Measurements from ENCODE around the gene RIOK1.
"Not testable (repeated sequence)": the region's sequence is repeated elsewhere in the genome, so short reads cannot be mapped to it uniquely, and the experiment has no call there.

Gene RIOK1

GRCh38 chr6:7389451-7390225 lies at the start of gene RIOK1, which contains the start of gene CAGE1:
Gene RIOK1, plus strand, starts transcription at chr6:7389808. Its CDS starts 195 bp downstream, at chr6:7390003.
Gene CAGE1, minus strand, starts transcription at chr6:7389742. Its CDS starts 2,569 bp downstream, at chr6:7387173.
- Mint-ChIP-seq H3K27ac (peak within 1 kb of the TSS; percentile 97 to 98), H3K4me3 (peak within 1 kb of the TSS; percentile 79 to 94), H3K9me3 (no peaks in the 10 kb centered on the region), H3K27me3 (no peaks in the 10 kb centered on the region), H3K4me1 (peaks cover 36% of the 10 kb centered on the region)
- DNase-seq (peak; percentile 92 to 96), ATAC-seq (peak; percentile 99)

DNA sequence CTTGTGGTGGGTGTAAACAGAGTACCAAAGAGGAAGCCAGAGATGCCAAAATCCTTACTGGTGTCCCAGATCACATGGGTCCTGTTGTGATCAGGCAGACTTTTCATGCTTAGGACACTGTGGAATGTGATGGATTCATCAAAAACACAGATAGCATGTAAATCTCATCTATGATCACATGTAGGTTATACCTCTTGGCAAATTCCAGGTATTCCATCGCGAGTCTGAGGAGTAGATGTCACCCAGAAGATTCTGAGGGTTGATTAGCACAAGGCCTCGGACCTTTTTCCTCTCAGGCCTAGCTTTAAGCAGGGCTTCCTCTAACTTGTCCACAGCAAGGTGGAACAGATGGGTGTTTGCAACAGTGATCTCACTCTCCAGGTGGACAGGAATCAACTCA lies 48.3 kb upstream of the RIOK1 start:
- Mint-ChIP-seq H3K4me3 (no peak overlapping the region), H3K9me3 (no peaks in the 10 kb centered on the region), H3K4me1 (peaks cover 18% of the 10 kb centered on the region), H3K27ac (no peak overlapping the region), H3K27me3 (no peaks in the 10 kb centered on the region)
- DNase-seq, result no peak
- ATAC-seq, result no peak

- H3K27me3 Mint-ChIP-seq, result no peaks in the 10 kb centered on the region
- DNase-seq (no peak), ATAC-seq (peak; percentile 59)
- H3K4me3 Mint-ChIP-seq, result no peak overlapping the region
- no peak overlapping the region for H3K27ac Mint-ChIP-seq
- peaks cover 18% of the 10 kb centered on the region for H3K4me1 Mint-ChIP-seq
- no peaks in the 10 kb centered on the region for H3K9me3 Mint-ChIP-seq
Observed at GRCh38 chr6:7341989-7342742, 47.4 kb upstream of the RIOK1 start.

DNA sequence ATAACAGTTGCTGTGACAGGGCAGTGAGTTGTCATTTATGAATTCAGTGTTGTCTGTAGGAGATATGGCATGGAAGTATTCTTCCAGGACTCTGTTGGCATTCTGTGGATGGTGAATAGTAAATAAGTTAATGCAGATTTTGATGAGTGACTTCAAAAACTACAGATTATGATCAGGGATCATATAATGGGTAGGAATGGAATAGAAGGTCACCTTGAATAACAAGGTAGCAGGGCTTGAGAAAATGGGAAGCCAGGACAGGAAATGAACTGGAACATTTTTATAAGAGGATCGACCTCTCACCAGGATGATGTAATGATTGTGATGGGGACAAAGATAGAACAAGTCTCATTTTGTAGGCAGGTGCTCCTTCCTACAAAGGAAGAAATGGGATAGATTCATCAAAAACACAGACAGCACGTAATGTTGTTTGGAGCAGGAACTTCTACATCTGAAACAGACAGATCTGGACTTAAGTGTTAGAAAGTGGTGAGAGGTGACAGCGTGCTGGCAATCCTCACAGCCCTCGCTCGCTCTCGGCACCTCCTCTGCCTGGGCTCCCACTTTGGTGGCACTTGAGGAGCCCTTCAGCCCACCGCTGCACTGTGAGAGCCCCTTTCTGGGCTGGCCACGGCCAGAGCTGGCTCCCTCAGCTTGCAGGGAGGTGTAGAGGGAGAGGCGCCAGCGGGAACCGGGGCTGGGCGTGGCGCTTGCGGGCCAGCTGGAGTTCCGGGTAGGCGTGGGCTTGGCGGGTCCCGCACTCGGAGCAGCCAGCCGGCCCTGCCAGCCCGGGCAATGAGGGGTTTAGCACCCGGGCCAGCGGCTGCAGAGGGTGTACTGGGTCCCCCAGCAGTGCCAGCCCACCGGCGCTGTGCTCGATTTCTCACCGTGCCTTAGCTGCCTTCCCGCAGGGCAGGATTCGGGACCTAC lies 45.8 kb upstream of the RIOK1 start:
- Mint-ChIP-seq H3K4me3 (peak overlapping the region in 1 of 2 donors; percentile 48), H3K4me1 (peaks cover 18% of the 10 kb centered on the region), H3K9me3 (peaks cover 0 to 6% of the 10 kb centered on the region in 2 donors), H3K27ac (no peak overlapping the region), H3K27me3 (peaks cover 8% of the 10 kb centered on the region)
- ATAC-seq (no peak), DNase-seq (peak in 1 of 2 donors; percentile 3)

DNA sequence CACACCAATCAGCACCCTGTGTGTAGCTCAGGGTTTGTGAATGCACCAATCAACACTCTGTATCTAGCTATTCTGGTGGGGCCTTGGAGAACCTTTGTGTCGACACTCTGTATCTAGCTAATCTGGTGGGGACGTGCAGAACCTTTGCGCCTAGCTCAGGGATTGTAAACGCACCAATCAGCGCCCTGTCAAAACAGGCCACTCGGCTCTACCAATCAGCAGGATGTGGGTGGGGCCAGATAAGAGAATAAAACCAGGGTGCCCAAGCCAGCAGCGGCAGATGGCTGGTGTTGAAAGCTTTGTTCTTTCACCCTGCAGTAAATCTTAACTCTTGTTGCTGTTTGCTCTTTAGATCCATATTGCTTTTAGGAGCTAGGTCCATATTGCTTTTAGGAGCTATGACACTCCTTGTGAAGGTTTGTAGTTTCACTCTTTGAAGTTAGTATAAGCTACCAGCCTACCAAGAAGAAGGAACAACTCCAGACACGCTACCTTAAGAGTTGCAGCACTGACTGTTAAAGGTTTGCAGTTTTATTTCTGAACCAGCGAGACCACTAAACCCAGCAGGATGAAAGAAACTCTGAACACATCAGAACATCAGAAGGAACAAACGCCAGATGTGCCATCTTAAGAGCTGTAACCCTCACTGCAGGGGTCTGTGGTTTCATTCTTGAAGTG lies 44.7 kb upstream of the RIOK1 start:
- H3K27me3 Mint-ChIP-seq, result peaks cover 19% of the 10 kb centered on the region
- peak overlapping the region; percentile 33 to 41 for H3K4me3 Mint-ChIP-seq

GRCh38 chr6:7347551-7347997 lies 42.0 kb upstream of the RIOK1 start:
- not testable (repeated sequence) for DNase-seq, H3K27ac Mint-ChIP-seq, ATAC-seq, H3K9me3 Mint-ChIP-seq, H3K4me3 Mint-ChIP-seq
- Mint-ChIP-seq H3K27me3 (peaks cover 43% of the 10 kb centered on the region), H3K4me1 (peaks cover 27% of the 10 kb centered on the region)

More for the DNA sequence above, 44.7 kb upstream of the RIOK1 start:
- peak; percentile 82 for ATAC-seq
- not testable (repeated sequence) for H3K27ac Mint-ChIP-seq, DNase-seq, H3K9me3 Mint-ChIP-seq
- H3K4me1 Mint-ChIP-seq, result peaks cover 18% of the 10 kb centered on the region

DNA sequence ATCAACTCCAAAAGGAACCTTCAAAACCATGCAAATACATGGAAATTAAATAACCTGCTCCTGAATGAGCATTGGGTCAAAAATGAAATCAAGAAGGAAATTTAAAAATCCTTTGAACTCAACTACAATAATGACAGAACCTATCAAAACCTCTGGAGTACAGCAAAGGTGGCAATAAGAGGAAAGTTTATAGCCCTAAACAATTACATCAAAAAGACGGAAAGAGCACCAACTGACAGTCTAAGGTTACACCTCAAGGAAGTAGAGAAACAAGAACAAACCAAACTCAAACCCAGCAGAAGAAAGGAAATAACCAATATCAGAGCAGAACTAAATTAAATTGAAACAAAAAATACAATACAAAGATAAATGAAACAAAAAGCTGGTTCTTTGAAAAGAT lies 39.0 kb upstream of the RIOK1 start:
- H3K4me1 Mint-ChIP-seq, H3K4me3 Mint-ChIP-seq, DNase-seq, H3K9me3 Mint-ChIP-seq, ATAC-seq, H3K27ac Mint-ChIP-seq: not testable (repeated sequence)
- H3K27me3 Mint-ChIP-seq, result peaks cover 51% of the 10 kb centered on the region

- H3K4me1 Mint-ChIP-seq, H3K4me3 Mint-ChIP-seq, H3K9me3 Mint-ChIP-seq, DNase-seq, H3K27ac Mint-ChIP-seq, ATAC-seq: not testable (repeated sequence)
- H3K27me3 Mint-ChIP-seq, result peaks cover 51% of the 10 kb centered on the region
Observed at GRCh38 chr6:7351916-7352315, 37.7 kb upstream of the RIOK1 start.

DNA sequence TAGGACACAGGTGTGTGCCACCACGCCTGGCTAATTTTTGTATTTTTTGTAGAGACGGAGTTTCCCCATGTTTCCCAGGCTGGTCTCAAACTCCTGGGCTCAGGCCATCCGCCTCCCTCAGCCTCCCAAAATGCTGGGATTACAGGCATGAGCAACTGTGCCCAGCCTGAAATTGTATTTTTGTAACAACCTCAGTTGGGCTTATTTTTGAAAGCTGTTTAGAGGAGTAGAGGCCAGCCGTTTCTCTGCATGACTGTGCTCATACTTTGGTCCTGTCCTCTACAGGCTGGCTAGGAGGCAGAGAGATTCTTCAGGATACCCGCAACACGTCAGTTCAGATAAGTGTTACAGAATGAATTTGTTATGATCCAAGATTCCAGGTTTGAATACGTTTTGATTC lies 22.2 kb upstream of the RIOK1 start:
- no peak for ATAC-seq
- H3K27me3 Mint-ChIP-seq, result peaks cover 7% of the 10 kb centered on the region
- H3K4me3 Mint-ChIP-seq, result no peak overlapping the region
- no peaks in the 10 kb centered on the region for H3K4me1 Mint-ChIP-seq
- DNase-seq, result no peak
- no peaks in the 10 kb centered on the region for H3K9me3 Mint-ChIP-seq
- H3K27ac Mint-ChIP-seq, result no peak overlapping the region

GRCh38 chr6:7373739-7374138 lies 15.9 kb upstream of the RIOK1 start:
- ATAC-seq (no peak), DNase-seq (no peak)
- peak overlapping the region; percentile 13 to 20 for H3K27ac Mint-ChIP-seq
- H3K27me3 Mint-ChIP-seq, result peaks cover 25% of the 10 kb centered on the region
- H3K4me1 Mint-ChIP-seq, result peaks cover 7% of the 10 kb centered on the region
- H3K9me3 Mint-ChIP-seq, result no peaks in the 10 kb centered on the region
- no peak overlapping the region for H3K4me3 Mint-ChIP-seq

DNA sequence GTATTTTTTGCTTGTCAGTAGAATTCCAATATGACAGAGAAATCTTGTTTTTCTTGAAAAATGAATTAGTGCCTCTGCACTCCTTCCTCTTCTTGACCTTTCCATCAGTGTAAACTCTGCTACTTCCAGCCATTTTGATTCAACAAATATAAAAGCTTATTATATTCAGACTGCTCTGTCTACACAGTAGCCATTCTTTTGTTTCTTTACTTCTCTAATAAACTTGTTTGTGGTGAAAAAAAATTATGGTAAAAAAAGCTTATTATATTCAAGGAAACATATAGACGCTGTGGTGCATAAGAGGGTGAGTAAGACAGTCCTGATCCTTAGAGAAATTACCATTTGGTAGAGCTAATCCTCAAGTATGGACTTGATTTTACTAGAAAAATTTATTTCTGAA lies 11.6 kb upstream of the RIOK1 start:
- Mint-ChIP-seq H3K4me3 (no peak overlapping the region), H3K9me3 (no peaks in the 10 kb centered on the region), H3K4me1 (peaks cover 7% of the 10 kb centered on the region), H3K27me3 (peaks cover 20% of the 10 kb centered on the region), H3K27ac (no peak overlapping the region)
- no peak for ATAC-seq
- no peak for DNase-seq

DNA sequence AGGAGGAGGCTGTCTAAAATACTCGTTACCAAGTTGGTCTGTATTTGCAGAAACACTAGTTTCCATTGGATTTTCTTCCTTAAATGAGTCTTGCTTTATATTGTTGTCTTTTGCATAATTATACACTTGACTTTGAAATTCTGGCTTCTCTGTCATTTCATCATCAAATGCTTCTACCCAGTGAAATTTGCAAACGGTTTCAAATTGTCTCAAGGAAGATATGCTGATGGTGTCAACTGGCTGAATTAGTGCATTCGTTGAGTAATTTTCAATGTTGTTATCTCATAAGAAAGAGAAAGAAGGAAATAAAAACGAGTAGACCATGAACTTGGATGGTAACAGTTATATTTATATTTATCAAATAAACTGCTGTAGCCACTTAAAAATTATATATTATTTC lies 10.9 kb upstream of the RIOK1 start:
- H3K27me3 Mint-ChIP-seq, result peaks cover 12% of the 10 kb centered on the region
- no peak for DNase-seq
- no peaks in the 10 kb centered on the region for H3K9me3 Mint-ChIP-seq
- ATAC-seq, result no peak
- H3K4me3 Mint-ChIP-seq, result no peak overlapping the region
- H3K4me1 Mint-ChIP-seq, result peaks cover 5% of the 10 kb centered on the region
- H3K27ac Mint-ChIP-seq, result no peak overlapping the region

DNA sequence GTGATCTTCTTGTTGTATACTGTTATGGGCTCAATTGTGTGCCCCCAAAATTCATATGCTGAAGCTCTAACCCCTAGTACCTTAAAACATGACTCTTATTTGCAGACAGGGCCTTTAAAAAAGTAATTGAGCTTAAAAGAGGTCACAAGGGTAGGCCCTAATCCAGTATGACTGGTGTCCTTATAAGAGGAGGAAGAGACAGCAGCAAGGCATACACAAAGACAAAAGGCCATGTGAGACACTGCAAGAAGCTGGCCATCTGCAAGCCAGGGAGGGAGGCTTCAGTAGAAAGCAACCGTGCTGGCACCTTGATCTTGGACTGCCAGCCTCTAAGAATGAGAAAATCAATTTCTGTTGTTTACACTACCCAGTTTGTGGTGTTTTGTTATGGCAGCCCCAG lies 8.5 kb upstream of the RIOK1 start:
- Mint-ChIP-seq H3K27ac (no peak overlapping the region), H3K4me3 (no peak overlapping the region), H3K27me3 (peaks cover 7% of the 10 kb centered on the region), H3K9me3 (no peaks in the 10 kb centered on the region), H3K4me1 (no peaks in the 10 kb centered on the region)
- DNase-seq (no peak), ATAC-seq (no peak)

DNA sequence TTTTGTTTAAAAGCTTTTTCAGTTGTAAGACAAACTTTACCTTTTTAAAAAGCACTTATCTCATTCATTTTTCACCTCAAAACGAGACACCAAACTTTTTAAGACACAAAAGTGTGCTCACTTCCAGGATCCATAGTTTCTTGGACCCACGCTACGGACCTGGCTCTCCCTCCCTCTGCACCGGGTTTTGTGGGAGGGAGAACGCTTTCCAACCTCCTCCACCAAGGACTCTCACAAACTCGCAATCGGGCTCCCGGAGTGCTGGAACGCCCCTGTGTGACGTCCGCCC lies 502 bp upstream of the RIOK1 start:
- H3K27ac Mint-ChIP-seq, result peak overlapping the region; percentile 97 to 98
- H3K9me3 Mint-ChIP-seq, result no peaks in the 10 kb centered on the region
- DNase-seq (no peak), ATAC-seq (no peak)
- H3K27me3 Mint-ChIP-seq, result no peaks in the 10 kb centered on the region
- H3K4me1 Mint-ChIP-seq, result peaks cover 36% of the 10 kb centered on the region
- peak overlapping the region; percentile 79 to 94 for H3K4me3 Mint-ChIP-seq
